NCI-H524 treated with DMSO at 0.1 percent for 48 hours (cell line): ENCODE data around the gene SLC22A8.
"Not testable (repeated sequence)": the region's sequence is repeated elsewhere in the genome, so short reads cannot be mapped to it uniquely, and the experiment has no call there.

ENCODE experiments used
- DNase-seq: peaks from one replicate; lab custom pipeline; 2025; lab: John Stamatoyannopoulos, UW

SLC22A8 gene, protein sequence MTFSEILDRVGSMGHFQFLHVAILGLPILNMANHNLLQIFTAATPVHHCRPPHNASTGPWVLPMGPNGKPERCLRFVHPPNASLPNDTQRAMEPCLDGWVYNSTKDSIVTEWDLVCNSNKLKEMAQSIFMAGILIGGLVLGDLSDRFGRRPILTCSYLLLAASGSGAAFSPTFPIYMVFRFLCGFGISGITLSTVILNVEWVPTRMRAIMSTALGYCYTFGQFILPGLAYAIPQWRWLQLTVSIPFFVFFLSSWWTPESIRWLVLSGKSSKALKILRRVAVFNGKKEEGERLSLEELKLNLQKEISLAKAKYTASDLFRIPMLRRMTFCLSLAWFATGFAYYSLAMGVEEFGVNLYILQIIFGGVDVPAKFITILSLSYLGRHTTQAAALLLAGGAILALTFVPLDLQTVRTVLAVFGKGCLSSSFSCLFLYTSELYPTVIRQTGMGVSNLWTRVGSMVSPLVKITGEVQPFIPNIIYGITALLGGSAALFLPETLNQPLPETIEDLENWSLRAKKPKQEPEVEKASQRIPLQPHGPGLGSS

DNA sequence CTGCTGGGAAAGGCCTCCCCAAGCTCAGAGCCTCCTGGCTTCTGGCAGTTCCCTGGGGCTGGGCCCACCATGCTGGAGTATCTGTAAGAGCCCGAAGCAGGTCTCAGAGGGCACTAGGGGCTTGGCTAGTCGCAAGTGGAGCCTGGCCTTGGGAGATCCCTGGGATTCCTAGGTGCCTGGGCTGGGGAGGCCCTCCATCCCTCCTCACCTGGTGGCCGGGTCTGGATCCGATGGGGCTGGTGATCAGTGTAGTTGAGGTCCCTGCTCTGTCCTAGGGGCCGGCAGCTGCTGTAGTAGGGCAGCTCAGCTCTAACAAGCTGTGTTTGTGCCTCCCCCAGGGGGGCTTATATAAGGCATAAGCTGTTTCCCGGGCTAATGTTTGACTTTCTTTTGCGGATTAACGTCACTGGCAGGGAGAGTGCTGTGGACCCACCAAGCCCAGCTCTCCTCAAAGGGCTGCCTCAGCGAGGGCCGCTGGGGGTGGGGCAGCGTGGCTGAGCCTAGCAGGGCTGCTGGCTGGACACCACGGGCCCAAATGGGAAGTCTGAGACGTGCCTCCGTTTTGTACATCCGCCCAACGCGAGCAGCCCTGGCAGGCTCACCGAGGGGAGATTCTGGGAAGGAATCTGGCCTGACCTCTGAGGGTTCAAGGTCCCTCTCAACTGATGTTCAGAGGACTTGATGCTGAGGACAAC is at the start of gene SLC22A8:
Gene SLC22A8, minus strand, starts transcription at position 321 of the 695 bp plus-strand sequence. CDS start 883 bp downstream, outside the sequence.
- no peak for DNase-seq

DNA sequence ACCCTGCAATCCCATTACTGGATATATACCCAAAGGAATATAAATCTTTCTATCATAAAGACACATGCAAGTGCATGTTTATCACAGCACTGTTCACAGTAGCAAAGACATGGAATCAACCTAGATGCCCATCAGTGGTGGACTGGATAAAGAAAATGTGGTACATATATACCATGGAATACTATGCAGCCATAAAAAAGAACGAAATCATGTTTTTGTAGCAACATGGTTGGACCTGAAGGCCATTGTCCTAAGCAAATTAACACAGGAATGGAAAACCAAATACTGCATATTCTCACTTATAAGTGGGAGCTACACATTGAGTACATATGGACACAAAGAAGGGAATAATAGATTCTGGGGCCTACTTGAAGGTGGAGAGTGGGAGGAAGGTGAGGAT is 30.6 kb upstream of the SLC22A8 start:
- DNase-seq: not testable (repeated sequence)

DNA sequence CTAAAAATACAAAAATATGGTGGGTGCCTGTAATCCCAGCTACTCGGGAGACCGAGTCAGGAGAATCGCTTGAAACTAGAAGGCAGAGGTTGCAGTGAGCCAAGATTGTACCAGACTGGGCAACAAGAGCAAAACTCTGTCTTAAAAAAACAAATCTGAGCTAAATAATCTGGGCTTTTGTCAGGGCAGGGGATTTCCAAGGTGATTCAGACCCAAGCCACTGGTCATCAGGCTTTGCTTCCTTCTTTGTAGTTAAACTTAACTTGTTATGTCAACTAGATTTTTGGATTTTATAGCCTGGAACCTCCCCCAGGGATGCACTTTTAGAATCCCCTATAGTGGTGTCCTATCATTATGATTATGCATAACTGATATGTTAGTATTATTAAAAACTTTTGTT is 27.0 kb upstream of the SLC22A8 start:
- DNase-seq: no peak

DNA sequence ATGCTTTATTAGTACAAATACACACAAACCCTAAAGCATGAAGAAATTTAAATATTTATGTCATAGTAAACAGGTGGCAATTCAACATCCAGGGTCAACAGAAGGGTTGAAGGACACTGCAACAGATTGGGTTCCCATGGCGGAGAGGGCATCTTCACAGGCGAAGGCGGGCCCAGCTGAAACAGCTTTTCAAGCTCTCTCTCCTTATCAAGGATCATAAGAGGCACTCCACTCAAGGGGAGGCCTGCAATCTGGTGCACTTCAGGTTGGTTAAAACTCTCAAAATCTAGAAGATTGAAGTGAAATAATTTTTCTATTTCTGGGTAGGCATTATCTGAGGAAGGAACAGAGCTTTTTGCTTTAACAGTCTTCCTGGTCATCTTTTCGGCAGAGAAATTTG is 16.8 kb upstream of the SLC22A8 start:
- no peak for DNase-seq

DNA sequence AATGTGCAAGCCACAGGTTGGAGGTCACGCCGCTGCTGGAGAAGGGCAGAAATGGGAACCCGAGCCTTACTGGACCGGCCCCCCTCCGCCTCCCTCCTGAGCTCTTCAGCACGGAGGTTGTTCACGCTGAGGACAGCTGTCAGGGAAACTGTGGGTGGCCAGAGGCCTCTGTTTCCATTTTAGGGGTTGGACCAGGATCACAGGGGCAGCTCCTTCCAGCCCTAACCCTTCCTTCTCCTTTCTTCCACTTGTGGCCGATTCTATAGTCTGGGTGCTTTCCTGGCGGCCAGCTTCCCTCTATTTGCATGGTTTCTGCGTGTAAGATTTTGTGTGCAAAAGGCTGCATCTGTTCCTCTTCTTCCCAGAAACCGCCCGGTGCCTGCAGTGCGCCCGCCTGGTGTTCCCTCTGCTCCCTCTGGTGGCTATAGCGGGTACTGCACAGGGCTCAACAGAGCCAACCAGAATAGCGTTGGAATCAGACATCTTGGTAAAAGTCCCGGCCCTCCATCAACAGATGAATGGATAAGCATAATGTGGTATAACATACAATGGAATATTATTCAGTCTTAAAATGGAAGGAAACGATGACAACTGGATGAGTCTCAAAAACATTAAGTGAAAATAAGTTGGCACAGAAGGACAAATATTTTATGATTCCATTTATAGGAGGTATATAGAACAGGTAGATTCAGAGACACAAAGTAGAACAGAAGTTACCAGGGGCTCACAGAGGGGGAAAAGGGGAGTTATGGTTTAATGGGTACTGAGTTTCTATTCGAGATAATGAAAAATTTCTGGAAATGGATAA is 8.4 kb upstream of the SLC22A8 start:
- DNase-seq: no peak

DNA sequence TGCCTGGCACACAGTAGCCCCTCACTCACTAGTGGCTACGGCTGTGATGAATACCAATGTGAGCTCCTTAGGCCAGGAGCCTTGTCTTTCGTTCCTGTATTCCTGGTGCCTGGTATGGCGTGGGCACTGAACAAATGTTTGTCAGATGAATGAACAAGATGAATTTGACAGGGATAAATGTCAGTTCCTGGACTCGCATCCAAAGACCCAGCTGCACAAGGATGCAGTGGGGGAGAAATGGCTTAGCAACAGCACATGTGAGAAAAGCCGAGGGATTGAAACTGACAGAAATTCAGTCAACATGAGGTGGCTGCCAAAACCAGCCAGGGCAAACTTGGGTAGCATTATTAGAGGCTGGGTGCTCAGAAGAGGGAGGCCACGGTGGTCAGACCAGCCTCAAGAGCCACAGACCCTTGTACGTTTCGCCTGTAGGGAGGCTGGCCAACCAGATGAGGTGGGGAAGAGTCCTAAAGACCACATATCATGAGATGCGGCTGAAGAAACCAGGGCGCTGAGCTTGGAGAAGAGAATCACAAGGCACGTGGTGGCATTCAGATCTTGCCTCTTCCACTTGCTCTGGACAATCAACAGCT is 7.7 kb upstream of the SLC22A8 start:
- DNase-seq: no peak

DNA sequence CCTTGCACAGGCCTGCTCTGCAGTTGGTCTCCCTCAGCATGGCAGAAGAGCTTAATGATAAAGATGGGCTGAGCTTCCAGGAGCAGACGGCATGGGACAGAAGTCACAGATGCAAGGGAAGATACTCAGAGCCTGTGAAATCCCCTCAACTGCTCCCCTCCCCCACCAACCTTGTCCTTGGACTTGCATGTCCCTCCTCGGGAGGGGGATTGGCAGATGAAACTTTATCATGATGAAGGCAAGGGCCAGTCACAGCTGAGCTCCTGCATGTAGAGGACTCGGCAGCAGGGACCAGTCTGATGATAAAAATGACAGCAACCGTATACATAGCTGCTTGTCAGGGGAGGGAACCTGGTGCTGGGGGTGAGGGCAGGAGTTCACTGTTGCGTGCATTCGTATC is 6.8 kb upstream of the SLC22A8 start:
- DNase-seq: no peak

DNA sequence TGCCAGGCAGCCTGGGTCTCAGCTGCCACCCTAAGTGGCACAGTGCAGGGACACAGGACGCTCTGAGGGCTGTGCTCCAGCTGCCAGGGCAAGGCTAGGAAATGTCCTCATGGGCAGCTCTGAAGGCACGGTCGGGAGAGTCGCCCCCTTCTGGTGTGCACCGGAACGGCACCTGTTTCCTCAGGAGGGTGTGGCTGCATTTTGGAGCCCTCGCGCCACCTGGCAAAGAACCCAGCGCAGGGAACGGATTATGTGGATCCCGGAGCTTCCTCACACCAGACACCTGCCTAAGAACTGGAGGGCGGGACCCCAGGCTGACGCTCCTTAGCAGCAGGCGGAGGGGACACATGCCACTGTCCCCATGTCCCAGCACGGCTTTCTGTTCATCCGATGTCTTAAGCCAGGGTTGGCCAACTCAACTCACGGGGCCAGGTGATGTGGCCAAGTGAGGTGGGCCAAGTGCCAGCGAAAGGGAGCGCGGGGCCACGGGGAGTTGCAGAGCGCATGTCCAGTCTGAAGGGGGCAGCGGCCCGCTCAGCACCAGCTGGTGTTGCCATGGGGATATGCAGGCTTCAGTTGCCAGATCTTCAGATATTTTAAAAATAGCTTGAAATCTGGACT is 5.1 kb upstream of the SLC22A8 start:
- DNase-seq: no peak

DNA sequence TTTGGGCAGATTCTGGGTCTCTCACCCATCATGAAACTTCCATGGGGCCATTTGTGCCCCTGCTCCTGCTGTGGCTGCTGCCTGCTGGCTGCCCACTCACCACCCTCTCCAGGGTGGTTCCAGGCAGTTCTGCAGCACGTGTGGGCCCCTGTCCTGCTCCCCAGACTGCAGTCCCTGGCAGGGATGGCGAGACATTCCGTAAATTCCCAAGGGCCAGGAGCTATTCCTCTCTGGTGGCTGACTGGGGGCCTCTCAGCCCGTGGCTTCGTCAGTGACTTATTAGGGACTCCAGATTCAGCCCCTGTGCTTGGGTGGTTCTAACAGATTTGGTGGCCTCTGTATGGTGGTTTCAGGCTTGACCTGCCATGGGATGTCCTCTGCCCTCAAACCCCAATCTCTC is 3.9 kb upstream of the SLC22A8 start:
- no peak for DNase-seq

DNA sequence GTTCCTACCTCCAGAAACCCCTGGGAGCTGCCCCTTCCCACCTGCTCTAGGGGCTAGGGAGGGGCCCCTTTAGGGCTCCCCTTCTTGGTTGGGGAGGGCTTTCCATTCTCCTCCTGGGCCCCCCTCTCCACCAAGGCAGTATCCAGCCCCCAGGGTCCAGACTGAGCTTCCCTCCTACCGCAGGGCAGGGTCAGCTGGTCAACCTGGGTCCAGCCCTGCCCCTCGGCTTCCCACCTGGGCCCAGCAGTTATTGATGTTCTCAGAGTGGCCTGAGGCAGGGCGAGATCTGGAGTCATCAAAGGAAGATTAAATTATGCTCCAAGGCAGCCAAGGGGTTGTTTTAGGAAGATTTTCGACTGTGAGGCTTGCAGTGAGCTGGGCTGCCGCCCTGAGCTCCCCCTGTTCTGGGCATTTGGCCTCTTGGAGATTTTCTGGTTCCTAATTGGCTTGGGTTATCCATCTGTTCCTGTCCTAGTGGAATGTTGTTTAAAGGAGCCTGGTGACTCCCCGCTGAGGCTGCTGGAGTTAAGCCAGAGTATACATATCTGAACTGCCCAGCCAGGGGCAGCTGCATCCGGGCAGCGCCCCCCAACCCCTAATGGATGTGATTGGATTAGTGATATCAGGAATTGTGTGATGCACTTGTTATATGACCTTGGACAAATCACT is 1.8 kb upstream of the SLC22A8 start:
- peak; percentile 69 for DNase-seq

DNA sequence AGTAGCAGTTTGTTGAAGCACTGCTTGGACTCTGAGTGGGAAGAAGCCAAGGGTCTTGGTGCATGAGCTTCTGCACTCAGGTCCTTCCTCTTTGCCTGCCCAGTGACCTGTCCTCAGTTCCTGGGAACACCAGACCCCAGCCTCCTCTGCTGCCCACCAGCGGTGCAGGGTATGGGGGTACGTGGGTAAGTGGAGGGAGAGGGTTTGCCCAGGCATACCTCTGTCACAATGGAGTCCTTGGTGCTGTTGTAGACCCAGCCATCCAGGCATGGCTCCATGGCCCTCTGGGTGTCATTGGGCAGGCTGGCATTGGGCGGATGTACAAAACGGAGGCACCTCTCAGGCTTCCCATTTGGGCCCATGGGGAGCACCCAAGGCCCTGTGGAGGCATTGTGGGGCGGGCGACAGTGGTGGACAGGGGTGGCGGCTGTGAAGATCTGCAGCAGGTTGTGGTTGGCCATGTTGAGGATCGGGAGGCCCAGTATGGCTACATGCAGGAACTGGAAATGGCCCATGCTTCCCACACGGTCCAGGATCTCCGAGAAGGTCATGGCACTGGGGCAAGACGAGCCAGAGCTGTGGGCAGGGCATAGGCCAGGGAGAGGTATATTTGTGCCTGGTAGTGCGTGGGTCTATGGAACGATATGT is 1.1 kb downstream of the SLC22A8 start:
- DNase-seq: no peak

DNA sequence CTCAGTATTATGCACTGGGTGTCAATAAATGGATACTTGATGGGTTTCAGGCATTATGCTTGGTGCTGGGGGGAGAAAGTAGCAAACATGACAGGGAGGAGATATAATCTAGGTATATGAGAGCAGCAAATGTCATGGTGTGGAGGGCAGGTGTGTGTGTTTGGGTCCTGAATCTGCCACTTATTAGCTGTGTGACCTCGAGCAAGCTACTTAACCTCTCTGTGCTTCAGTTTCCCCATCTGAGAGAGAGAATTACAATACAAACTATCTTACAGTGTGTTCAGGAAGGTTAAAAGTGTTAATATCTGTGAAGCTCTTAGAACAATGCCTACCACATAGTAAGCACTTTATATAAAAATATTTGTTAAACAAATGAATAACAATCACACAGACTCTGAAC is 2.8 kb downstream of the SLC22A8 start:
- no peak for DNase-seq

DNA sequence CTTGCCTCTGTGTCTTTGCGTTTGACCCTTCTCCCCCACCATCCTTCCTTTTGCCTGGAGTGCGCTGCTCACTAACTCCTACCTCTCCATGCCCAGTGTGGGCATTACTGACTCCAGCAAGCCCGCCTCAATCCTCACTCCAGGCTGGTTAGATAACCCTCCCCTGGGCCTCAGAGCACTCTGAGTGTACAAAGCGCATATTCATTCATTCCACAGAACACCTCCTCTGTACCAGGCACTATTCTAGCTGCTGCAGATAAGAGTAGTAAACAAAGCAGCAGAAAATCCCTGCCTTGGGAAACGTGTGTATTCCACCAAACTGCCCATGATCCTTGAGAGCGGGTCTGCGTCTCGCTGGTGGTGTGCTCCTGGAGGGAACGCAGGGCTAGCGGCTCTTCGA is 3.2 kb downstream of the SLC22A8 start:
- DNase-seq: no peak

DNA sequence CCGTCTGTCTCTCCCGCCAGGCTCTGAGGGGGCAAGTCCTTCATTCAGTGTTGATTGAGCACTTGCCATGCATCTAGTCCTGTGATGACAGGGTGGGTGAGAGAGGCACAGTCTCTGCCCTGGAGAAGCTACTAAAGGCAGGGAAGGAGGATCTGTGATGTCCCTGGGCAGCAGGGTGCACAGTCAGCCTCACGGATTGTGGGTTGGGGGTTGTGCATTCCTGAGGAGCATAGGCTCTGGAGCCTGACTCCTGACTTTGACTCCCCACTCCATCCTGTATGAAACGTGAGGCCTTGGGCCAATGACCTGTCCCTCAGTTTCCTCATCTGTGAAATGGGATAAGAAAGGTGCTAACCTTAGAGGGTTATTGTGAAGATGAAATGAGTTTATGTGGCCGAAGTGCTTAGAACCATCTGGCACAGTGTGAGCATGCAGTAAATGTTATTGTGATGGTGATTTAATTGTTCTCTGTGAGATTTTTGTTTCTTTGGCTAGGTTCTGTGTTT is 4.7 kb downstream of the SLC22A8 start:
- no peak for DNase-seq

DNA sequence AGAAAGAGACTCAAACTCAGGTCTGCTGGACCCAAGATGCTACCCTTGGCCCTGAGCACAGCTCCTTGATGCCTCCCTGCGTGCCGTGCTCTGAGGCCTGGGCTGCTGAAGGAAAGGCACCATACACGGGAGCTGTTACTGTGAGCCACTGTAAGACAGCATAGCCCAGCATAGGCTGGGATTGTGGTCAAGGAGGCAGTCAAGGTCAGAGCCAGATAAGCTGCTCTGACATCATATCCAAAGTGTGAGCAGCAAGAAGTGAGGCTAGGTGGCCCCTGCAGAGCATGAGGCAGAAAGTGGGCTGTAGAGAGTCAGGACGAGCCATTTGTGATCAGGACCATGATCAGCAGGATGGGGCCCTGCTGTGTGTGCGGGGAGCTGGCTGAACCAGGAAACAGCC is 7.7 kb downstream of the SLC22A8 start:
- DNase-seq: no peak

DNA sequence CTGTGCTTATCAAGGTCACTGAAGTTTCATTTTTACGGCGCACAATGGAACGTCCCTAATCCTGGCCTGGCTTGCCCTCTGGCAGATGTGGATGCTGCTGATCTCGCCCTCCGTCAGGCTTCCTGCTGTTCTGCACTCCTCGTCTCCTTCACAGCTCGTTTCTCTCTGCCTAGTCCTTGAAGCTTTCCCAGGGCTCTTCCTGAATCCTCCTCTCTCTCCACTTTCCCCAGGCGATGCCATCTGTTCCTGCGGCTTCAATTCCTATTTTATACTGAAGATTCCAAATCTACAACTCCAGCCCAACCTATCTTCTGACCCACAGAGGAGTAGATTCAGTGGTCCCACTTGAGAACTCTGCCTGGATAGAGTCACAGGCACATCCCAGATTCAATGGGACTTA is 14.2 kb downstream of the SLC22A8 start:
- DNase-seq: peak; percentile 52

DNA sequence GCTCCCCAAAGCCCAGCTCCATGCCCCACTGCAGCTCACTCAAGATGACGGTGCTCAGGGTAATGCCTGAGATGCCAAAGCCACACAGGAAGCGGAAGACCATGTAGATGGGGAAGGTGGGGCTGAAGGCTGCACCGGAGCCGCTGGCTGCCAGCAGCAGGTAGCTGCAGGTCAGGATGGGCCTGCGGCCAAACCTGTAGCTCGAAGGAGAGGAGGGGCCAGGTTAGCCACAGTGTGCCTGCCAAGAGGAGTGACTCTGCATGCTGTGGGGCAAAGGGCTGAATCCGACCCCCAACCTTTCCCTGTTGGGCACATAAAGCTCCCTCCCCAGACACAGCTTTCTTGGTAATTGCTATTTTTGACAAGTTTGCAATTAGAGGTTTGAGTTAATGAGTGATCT is 16.0 kb downstream of the SLC22A8 start:
- no peak for DNase-seq

DNA sequence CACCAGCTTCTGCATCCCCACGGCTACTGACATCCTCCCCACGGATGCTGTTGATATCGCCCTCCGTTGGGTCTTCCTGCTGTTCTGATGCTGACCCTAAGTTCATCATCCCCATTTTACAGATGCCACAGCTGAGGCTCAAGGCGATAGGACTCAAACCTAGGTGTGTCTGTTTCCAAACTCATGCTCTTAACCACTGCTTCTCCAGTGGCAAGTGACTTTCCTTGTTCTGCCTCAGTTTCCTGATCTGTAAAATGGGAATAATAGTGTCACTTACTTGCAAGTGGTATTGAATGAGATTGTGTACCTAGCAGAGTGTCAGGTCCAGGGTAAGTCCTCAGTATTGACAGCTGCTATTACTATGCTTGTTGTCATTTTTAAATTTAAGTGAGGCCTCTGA is 16.5 kb downstream of the SLC22A8 start:
- DNase-seq: no peak

DNA sequence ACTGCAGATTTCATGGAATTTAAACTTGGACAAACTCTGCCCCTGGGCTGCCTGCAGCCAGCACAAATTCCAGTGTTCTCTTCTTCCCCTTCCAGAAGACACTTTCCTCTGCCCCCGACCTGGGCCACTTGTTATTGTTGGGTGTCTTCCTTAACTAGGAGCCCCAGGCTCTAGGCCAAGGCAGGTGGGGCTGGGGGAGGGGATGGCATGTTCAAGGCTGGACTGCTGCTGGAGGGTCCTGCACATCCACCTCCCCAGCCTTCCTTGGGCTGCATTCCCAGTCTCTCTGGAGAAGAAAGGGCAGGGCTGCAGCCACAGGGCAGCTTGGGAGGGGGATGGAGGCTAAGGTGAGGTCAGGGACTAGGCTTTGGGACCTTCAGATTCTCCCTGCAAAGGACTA is 19.4 kb downstream of the SLC22A8 start:
- DNase-seq: no peak

DNA sequence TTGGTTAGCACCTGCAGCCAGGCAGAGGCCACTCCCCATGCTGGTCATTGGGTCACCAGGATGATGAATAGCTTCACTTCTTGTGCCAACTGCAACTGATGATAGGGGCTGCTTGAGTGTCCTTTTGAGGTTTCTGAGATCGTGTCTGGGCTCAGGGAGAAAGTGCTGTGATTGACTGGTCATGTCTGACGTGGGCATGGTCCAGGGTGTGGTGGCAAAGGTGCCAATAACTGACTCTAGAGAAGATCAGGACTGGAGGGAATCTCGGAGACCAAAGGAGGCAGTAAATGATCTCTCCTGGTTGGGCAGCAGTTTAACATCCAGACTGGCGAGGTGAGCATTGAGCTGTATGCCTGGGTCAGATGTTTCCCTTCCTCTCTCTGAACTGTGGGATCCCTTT is 20.9 kb downstream of the SLC22A8 start:
- no peak for DNase-seq
